ENCODE measurements around the gene ELK4.
"Not testable (repeated sequence)": the region's sequence is repeated elsewhere in the genome, so short reads cannot be mapped to it uniquely, and the experiment has no call there.

ELK4 gene

DNA sequence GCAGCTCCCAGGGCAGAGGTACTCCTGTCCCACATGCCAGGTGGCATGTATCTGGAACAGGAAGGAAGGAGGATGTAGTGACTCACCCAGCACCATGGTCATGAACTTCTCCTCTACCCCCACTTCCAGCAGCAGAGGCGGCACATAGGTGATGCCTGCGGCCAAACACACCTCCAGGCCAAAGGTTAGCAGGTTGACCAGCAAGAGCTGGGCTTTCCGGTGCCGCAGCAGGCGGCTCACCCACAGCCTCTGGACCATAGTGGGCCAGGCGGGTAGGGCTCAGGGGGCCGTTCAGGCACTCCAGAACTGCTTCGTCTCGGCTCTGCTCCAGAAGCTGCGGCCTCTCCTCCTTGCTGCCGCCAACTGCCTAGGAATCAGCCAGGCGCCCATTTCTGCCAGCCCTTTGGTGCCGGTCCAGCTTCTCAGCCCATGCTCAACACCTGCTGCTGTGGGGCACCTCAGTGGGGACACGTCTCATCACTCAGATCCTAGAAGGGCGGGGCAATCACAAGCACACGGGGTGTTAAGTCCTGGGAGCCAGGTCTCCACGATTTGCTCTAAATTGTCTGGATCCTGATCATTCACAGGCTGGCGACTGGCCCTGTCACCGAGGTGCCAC, 32.7 kb upstream of the ELK4 start:
- no peak for DNase-seq

DNA sequence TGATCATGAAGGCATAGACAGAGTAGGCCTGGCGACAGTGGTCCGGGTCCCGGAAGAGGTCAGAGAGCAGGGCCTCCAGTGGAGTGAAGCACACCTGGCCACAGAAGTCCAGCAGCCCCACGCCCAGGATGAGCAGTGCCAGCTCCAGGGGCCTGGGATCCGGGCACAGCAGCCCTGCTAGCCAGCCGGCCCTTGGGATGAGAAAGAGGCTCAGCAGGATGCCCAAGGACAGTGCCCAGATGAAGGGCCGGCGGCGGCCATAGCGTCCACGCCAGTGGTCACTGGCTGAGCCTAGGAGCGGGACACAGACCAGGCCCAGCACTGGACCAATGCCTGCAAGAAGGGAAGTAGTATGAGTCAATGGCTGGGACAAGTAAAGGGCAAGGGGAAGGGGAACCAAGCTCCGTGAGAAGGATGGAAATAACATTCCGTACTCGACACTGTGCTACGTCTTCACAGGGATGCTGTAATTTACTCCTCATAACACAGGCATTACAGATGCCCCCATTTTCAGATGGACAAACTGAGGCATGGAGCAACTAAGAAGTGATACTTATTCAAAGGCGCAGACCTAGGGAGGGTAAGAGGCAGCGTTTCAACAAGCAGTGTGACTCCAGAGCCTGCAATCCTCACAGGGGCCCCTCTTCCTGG, 31.6 kb upstream of the ELK4 start:
- DNase-seq = no peak

DNA sequence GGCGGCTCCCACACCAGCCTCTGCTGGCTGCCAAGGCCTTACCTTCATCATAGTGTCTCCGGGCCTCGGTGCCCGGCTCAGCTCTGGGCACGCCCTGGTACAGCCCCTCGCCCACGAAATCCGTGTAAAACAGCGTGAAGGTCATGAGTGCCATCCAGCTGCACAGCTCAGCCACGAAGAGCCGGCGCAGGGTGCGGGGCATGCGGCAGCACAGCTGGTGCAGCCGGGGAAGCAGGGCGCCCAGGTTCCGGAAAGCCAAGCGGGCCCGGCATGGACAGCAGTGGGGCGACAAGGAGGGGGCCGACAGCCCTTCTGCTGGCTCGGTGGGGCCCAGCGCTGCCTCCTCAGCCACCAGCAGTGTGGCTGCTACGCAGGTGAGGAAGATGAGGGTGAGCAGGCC, 31.0 kb upstream of the ELK4 start:
- no peak for DNase-seq

DNA sequence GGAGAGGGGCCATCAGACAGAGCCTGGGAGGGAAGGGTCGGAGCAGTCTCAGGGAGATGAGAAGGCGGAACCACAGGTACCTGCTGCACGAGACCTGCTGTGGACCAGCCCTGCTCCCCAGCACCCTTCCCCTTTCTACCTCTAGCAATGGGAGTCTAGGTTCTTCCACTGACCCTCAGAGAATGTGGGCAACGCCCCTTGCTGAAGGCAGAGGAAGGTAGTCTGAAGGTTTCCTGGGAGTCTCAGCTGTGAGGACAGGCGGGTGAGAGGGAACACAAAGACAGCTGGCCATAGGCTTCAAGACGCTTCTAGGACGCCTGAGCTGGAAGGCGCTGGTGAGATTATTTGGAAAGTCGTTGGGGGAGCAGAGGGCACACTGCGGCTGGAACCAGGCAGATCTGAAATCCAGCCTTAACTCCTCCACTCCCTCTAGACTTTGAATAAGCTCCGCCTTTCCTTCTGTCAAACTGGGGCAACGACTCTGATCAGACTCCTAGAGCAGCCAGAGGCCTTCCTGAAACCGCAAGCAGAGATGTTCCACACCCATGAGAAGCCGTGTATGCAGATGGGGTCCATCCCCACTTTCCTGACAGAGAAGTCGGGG, 30.4 kb upstream of the ELK4 start:
- no peak for DNase-seq

DNA sequence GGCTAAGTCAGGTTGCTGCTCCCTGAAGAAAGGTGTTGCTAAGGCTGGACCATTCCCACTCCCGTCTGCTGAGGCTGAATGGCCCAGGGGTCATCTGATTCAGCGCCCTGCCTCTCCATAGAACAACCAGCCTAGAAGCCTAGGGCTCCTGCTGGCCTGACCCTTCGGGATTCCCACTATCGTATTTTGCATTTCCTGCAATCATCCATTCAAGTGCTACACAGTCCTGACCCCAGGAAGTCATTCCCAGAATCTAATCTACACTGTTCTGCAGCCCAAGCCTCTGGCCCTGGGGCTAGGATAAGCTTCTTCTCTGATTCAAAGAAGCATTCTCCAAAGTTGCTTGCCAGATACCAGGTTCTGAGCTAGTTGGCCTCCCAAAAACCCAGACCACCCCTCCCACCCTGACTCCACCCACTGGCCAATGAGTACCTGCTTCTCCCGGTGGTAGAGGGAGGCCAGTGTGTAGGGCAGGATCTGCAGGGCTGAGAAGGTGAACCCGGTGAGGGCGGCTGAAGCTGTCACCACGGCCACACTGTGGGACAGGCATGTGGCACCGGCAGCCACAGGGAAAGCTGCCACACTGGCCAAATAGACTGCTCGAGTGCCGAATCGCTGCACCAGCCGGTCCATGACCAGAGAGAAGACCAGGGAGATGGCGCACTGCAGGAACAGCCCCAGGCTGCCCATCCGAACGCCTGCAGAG, 29.8 kb upstream of the ELK4 start:
- no peak for DNase-seq

DNA sequence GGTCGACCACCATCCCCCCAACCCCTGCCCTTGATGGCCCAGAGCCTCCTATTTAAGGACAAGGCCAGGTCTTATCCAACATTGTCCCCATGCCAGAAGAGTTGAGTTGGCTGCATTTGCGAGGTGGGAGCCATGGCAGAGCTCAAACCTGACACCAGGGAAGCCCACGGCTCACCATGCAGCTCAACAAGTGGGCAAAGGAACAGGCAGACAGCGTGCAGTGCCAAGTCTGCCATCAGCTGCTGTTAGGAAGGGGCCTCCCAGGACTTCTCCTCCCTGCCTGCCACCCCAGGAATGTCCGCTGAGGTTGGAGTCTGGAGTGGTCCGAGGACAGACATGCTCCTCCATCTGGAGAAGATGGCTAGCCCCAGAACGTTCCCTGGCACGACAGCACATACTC, 28.6 kb upstream of the ELK4 start:
- no peak for DNase-seq

DNA sequence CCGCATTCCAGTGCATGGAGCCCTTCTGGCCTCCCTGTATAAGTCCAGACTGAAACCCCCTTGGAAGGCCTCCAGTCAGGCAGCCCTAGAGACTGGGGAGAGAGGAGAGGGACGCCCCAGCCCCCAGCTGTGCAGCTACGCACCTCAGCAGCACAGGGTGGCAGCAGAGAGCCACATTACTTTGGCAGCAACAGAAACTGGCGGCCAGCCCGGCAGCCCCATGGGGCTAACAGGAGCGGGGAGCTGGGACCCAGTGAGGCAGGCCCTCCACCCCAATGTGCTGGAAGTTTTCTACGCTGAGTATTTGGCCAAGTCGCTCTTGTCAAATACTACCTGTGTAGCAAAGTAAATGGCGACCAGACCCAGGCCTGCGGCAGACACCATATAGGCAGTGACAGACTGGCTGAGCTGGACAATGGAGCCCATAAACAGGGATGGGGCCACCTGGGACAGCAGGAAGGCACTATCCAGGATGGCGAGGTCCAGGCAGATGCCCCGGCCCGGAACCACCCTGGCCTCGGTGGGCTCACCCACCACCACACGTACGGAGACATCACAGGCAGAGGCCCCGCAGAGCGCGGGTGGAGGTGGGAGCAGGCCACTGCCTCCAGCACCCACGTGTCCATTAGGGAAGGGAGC, 27.3 kb upstream of the ELK4 start:
- peak; percentile 86 for DNase-seq

DNA sequence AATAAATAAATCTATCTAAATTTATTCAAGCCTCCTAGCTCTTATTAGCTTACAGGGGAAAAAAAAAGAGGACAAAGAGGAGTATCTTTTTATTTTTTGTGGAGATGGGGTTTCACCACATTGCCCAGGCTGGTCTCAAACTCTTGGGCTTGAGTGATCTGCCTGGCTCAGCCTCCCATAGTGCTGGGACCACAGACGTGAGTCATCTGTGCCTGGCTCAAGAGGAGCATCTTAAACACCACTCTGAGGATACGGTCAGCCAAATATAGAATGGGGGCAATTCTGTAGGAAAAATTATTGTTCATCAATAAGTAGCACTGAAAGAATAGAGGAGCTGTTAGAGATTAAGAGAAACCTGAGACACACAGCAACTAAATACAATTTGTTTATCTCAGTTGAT, 24.4 kb upstream of the ELK4 start:
- no peak for DNase-seq

DNA sequence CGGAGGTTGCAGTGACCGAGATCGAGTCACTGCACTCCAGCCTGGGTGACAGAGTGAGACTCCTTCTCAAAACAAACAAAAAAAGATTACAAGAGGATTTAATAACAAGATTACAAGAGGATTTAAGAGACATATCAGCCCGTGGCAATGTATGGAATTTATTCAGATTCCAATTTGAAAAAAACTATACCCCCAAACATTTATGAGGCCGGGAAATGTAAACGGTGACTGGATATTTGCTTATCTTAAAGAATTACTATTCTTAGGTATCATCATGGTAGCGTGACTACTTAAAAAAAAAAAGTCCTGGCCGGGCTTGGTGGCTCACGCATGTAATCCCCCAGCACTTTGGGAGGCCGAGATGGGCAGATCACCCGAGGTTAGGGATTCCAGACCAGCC, 21.2 kb upstream of the ELK4 start:
- no peak for DNase-seq

DNA sequence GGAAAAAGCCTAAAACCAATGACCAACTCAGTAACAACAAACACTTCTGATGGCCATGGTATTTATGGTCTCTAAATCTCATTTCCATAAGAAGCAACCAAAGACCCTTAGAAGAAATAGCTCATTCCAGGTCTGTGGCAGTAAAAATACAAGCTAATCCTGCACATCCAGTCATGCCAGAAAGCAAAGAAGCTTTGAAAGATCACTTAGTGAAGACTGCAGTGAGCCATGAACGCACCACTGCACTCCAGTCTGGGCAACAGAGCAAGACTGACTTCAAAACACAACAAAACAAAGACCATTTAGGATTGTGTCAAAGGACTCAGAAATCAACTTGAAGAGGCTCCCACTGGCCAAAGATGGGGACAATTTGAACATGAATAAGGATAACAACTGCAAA, 18.4 kb upstream of the ELK4 start:
- no peak for DNase-seq

DNA sequence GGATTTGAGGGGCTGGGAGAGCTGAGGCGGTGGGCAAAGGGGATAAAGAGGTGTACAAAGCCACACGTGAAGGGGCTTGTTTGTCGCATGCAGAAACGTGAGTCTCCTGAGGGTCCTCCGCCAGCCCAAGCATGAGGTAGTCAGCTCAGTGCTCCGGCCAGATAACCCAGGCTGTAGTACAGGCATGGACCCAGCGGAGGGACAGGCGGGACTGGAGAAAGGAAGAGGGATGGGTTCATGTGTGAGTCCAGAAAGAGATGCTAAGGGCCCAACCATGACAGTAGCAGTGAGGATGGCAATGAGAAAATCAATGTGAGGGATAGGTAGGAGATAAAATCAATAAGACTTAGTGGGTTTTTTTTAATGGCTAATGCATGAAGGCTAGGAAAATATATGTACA, 13.7 kb upstream of the ELK4 start:
- DNase-seq = no peak

DNA sequence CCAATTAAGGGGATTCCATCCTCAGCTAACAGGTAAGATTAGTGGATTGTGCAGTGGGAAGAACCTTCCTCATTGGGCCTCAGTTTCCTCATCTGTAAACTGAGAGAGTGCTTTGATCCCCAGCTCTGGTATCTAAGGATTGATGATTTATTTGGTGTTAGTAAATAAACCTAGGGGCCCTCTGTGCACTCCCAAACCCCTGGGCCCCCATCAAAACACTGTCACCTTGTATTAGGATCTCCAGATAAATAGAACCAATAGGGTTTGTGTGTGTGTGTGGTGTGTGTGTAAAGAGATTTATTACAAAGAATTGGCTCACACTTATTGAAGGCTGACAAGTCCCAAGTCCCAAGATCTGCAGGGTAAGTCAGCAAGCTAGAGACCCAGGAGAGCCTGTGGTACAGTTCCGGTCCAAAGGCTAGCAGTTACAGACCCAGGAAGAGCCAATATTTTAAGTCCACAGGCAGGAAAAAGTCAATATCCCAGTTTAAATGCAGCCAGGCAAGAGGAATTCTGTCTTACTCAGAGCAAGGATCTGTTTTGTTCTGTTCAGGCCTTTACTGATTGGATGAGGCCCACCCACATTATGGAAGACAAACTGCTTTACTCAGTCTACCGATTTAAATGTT, 11.0 kb upstream of the ELK4 start:
- no peak for DNase-seq

DNA sequence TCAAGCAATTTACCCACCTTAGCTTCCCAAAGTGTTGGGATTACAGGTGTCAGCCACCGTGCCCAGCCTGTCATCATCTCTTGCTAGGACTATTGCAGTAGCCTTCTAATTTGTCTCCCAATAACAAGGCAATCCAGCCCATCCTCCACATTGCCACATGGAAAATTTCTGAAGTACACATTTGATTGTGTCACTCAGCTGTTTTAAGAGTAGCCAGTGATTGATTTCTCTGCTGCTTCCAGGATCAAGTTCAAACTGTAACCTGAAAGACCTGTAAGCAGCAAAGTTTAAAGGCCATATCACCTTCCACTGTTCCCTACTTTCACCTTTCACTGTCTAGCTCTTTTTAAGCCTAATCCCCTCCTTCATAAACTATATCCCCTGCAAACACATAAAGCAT, 7.8 kb upstream of the ELK4 start:
- no peak for DNase-seq

DNA sequence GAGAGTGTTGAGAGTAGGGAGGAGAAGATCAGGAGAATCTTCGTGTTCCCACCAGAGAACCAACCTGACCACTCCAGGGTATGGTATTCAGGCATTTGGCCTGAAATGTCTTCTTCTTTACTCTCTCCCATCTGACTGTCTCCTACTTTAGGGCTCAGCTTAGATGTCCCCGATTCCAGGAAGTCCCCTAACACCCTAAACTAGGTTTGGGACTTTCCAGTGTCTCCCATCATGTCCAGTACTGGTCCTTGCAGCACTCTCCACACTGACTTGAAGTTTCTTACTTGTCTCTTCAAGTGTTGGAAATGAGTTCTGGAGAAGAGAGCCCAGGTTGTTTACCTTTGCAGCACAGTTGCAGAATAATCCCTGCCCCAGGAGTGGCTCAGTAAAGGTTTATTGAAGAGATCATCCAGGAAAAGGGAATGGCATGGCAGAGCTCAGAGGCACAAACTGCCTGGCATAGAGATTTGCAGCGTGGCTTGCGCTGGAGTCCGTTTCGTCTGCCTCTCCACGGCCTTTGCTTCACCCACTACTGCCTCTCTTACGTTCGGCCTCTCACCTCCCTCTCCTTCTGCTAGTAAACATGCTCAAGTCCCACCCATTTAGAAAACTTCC, 6.2 kb upstream of the ELK4 start:
- DNase-seq = no peak

DNA sequence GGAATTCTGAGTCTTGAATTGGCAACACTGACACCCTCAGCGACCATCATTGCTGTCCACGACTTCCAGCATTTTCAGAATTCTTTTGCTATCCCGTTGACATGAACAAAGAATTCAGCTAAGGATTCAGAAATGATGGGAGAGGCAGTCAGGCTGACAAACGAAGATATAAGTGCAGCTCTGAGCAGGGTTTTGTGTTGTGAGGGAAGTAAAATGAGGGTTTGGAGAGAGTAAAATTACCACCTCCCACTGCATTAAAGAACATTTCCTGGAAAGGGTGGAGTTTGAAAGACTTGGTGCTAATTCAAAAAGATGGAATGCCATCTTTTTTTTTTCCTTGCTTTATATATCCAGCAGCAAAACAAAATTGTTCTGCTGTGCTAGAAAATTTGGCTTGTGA, 4.9 kb upstream of the ELK4 start:
- no peak for DNase-seq

DNA sequence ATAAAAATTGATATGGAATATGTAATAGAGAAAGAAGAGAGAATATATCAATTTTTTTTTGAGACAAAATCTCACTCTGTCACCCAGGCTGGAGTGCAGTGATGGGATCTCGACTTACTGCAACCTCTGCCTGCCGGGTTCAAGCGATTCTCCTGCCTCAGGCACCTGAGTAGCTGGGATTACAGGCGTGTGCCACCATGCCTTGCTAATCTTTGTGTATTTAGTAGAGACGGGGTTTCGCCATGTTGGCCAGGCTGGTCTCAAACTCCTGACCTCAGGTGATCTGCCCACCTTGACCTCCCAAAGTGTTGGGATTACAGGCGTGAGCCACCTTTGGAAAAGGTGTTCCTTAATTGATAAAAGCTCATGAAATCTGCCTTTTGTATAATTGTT, 4.3 kb upstream of the ELK4 start:
- DNase-seq = not testable (repeated sequence)

DNA sequence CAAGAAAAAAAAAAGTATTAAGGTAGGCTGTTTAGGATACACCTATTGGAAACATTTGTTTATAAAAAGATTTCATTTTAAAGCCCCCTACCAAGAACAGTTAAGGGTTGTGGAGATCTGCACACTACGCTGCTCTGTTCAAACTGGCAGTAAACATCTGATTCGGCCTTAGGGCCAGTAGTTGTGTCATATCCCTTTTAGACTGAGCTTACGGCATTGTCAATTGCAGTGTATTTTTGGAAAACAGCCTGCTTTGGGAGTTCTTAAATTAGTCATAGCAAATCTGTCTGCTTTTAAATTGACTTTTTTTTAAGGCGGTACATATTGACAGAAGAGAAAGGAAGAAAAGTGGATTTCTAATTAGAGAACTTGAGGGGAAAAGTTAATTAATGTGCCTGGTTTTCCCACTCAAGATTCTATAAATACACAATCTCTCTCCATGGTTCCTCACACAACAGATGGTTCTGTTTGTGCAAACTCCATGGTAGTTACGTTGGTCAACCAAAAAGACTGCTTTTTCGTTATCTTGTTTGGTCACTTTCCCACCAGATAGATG, 1.7 kb upstream of the ELK4 start:
- no peak for DNase-seq

DNA sequence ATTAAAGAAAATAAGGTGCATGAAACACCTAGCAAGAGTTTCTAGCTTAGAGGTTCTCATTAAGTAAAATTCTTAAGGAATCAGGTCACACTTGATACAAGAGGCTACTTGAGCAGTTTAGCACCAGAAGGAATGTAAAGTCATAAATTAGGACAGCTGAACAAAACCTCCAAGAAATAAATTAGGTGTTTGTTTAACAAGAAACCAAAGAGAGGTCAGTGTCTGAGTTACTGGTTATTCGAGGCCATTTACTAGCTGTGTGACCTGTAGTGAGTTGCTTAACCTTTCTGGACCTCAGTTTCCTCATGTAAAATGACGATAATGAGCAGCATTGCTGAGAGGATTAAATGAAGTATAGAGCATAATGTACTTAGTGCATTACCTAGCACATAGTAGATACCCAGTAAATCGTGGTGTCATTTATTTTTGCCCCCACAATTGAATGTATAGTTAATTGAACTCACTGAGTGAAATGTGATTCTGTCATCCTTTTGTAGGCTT, 908 bp upstream of the ELK4 start:
- no peak for DNase-seq

DNA sequence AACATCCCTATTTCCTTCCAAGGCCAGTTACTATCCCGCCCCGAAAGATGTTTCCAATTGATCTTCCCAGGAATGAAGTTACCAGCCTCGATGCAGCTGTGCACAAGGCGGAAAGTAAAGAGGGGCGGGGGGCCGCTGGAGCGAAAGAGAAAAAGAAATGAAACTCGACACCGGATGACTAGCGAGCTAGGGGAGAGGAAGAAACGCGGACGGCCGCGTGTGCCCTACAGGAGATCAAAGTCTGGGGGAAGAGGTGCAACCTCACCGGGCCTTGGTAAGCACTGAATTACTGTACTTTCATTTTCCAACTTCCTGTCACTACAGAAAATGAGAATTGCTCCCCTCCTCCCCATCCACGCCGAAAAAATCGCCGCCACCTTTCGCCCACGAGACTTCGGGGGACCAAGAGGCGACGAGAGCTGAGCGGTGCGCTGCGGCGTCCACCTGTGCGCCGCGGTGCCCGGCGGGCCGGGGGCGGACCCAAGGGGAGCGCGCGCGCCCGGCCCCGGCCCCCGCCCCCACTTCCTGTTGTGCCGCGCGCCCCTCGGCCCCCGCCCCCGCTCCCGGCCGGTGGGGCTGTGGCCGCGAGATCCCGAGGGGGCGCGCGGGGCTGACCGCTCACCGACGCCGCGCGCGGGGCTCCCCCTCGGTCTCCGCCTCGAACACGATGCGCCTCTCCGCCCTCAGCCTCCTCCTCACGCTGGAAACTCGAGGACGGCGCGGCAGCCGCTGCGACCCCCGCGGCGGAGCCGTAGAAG, 622 bp downstream of the ELK4 start:
- DNase-seq = peak; percentile 84

DNA sequence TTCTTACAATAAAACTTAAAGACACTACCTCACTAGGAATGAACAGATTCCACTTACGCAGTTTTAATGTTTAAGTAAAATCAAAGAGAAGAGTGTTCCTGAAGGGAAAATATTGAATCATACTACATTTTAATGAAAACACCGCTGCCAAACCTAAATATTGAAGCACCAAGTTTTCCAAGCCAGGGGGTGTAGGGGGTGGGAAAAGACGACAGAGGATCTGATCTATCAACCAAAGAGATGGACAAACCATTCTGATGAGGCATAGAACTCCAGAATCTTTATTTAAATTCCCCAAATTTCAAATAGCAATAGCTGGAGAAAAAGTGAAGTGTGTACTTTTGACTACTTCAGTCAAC, 1.2 kb downstream of the ELK4 start:
- no peak for DNase-seq

DNA sequence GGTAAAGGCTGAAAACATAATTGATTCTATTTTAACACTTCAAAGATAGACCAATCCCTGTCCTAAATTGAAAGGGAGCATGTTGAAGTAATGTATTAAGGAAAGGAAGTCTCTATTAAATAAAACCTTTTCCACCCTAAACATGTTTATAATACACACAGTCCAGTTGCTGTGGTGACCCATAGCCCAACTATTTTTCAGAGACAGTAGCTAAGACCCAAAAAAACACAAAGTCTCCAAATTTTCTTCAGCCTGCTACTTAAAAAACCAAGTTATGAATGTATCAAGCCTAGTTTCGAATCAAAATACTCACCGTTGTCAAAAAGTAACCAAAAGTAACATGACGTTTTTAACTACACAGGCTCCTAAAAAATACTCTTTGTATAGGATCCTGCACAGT, 1.6 kb downstream of the ELK4 start:
- DNase-seq = no peak

DNA sequence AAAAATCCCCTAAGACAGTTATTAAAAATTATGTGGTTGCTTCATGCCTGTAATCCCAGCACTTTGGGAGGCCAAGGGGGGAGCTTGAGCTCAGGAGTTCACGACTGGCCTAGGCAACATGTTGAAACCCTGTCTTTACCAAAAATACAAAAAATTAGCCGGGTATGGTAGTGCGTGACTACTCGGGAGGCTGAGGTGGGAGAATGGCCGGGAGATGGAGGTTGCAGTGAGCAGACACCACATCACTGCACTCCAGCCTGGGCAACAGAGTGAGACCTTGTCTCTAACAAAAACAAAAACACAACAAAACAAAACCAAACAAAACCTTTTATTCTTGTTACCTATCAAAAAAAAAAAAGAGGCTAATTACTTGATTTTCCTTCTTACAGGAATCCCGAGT, 2.1 kb downstream of the ELK4 start:
- DNase-seq = peak; percentile 36
